ENCODE measurements around the gene ASPG. TPM values are rescaled to one million over a fixed set of nuclear protein-coding genes. Genes with fewer than 3 reads are reported as not detected.

The ASPG gene
- total and polyA plus RNA-seq, 2 of the 13 experiments (the other 11 are each of a cell fraction or from before 2014, with no cell fraction given): not detected

GRCh38 chr14:104103446-104104075 is 18.1 kb downstream of the ASPG start:
- Histone ChIP-seq H3K4me1 (ENCODE audit: insufficient read depth, low read length) (no peaks in the 10 kb centered on the region), H3K4me2 (ENCODE audit: low read depth, low read length) (no peak overlapping the region), H3K36me3 (replicated peaks in 1 of 2; ENCODE audit: control insufficient read depth in 1 of 2, insufficient read depth in 2 of 2, low read length in 2 of 2) (no peaks in the 10 kb centered on the region), H3K27ac (ENCODE audit: extremely low read length, insufficient read depth, low read length) (no peak overlapping the region), H4K20me1 (ENCODE audit: insufficient read depth, low read length) (no peaks in the 10 kb centered on the region), H3K4me3 (replicated peaks in 1 of 3; ENCODE audit: insufficient read depth in 1 of 3, low read depth in 2 of 3, low read length in 3 of 3) (no peak overlapping the region), H3K79me2 (ENCODE audit: insufficient read depth, low read length) (no peaks in the 10 kb centered on the region), H3K9ac (ENCODE audit: insufficient read depth, low read depth, low read length) (no peak overlapping the region), H3K9me3 (ENCODE audit: low read length) (no peaks in the 10 kb centered on the region), H3K27me3 (ENCODE audit: control insufficient read depth in 1 of 2, insufficient read depth in 2 of 2, low read length in 2 of 2) (peaks cover 11 to 49% of the 10 kb centered on the region in 2 experiments), H2AFZ (ENCODE audit: low read length) (no peak overlapping the region)
- ATAC-seq: no peak
- TF ChIP-seq TBX2 (CRISPR knock-in tag; IDR thresholded peaks at IDR 0.05; ENCODE audit: borderline replicate concordance): no peak
- TF ChIP-seq ZFP91 (CRISPR knock-in tag; IDR thresholded peaks at IDR 0.05; ENCODE audit: borderline replicate concordance): no peak
- no peak for TF ChIP-seq SIX4 (CRISPR knock-in tag; IDR thresholded peaks at IDR 0.05)
- no peak for TF ChIP-seq CENPT (CRISPR knock-in tag; IDR thresholded peaks at IDR 0.05; ENCODE audit: low read depth)
- TF ChIP-seq ZBTB1 (CRISPR knock-in tag; IDR thresholded peaks at IDR 0.05; ENCODE audit: borderline replicate concordance): no peak
- TF ChIP-seq ZNF510 (CRISPR knock-in tag; IDR thresholded peaks at IDR 0.05; ENCODE audit: low read depth): no peak
- no peak for TF ChIP-seq ZNF75D (CRISPR knock-in tag; IDR thresholded peaks at IDR 0.05; ENCODE audit: borderline replicate concordance)
- no peak for TF ChIP-seq CERS6 (CRISPR knock-in tag; IDR thresholded peaks at IDR 0.05)
- no peak for TF ChIP-seq ZNF143 (CRISPR knock-in tag; IDR thresholded peaks at IDR 0.05)
- TF ChIP-seq ZNF780A (CRISPR knock-in tag; IDR thresholded peaks at IDR 0.05): no peak
- no peak for TF ChIP-seq SMARCE1 (IDR thresholded peaks at IDR 0.05; ENCODE audit: borderline replicate concordance)
- TF ChIP-seq TFDP1 (CRISPR knock-in tag; IDR thresholded peaks at IDR 0.05; ENCODE audit: borderline replicate concordance): no peak
- no peak for TF ChIP-seq ZC3H4 (CRISPR knock-in tag; IDR thresholded peaks at IDR 0.05; ENCODE audit: borderline replicate concordance)
- WGBS (ENCODE audit: low lambda C conversion rate): 22% methylated on average over 11 of the region's 23 CpGs
- in situ Hi-C loops (cut with HindIII; ENCODE audit: extremely low pct_ligation_motif_present, low pct_unique_long_range_greater_than_20kb): no loop called here
- POLR2A ChIA-PET: no interaction called here
- BruUV-seq (replicated peaks): no TSS peak
- no peak for DNase-seq (ENCODE audit: low spot score)
- intact Hi-C loops (cut with micrococcal nuclease; ENCODE audit: unreplicated experiment): no loop called here
- CTCF ChIA-PET (ENCODE audit: low intra/inter-chr PET ratio, low total read pairs): interaction anchor here (0.6 kb wide), 1 partner anchor 26 kb away, joined by 3 read pairs; no protein-coding TSS in a partner anchor
- no peak for FAIRE-seq

Measured in HepG2 (cell line).